HG03064 (cell line): ENCODE measurements around the gene SNCB.

Source experiments
- ATAC-seq: cut with Tn5 transposase; IDR thresholded peaks from one replicate; pipeline ENCODE4 v1.9.1; 2021; ENCODE audit warnings: low read depth; ENCODE audit not compliant: unreplicated experiment

Gene SNCB

DNA sequence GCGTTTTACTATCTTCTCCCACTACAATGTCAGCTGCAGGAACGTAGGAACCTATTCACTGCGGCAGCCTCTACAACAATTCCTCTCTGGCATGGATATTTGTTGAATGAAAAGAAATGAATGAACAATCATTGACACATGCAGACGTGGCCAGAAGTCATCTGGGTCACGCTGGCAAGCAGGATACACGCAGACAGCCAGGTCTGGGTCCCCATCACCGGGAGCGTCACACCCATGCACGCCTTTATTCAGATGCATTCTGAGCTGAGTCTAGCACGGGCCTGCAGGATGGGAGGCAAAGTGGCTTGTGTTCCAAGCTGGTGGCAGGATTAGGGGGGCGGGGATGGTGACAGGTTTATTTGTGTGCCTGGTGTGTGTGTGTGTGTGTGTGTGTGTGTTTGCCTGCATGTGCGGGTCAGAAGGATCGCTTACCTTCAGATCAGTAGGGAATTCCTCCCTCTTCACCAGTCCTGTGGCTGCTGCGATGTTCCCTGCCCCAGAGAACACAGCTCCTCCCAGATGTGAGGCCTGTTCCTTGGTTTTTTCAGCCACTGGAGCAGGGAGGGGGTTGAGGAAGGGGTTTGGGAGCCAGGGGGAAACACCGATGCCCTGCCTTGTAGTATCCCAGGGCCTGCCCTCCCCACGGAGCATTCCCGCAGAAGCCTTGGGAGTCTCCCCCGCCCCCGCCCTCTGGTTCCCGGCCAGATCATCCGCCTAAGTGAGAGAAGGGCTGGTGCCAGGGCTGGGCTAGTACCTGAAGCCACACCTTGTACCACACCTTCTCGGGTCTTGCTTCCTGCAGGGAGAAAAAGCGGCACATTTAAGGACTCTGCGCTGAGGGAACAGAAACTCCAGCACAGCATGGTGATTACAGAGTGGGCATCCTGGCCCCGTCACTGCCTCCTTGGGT lies 4.1 kb downstream of the SNCB start:
- ATAC-seq: no peak

DNA sequence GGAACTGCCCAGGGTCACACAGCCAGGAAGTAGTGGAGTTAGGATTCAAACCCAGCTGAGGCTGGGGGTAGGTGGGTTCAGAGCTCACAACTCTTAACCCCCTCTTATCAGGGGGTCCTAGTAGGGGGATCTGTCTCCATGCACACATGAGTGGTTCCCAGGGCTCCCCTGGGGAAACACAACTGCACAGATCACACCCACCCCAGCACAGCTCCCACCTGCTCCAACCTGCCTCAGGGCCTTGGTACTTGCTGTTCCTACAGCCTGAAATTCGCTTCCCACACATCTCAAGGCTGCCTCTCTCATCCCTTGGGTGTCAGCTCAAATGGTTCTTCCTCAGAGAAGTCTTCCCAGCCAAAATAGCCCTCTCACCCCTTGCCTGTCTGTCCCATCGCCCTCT lies 4.8 kb downstream of the SNCB start:
- ATAC-seq: no peak

GRCh38 chr5:176624938-176625337 lies 5.4 kb downstream of the SNCB start:
- ATAC-seq: no peak

DNA sequence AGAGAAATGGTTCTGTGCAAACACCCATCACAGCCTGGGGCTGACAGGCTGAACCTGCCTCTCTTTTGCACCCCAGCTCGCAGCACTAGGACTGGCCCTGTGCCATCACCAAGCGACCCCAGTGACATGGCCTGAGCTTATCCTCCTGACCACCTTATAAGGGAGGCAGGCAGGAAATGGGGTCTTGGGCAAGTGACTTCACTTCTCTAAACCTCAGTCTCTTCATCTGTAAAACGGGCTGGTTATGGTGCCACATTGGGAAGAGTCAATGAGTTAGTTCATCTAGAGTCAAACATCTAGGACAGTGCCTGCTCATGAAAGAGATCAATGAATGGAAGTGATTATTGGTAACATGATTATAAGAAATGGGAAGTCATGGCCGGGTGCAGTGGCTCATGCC lies 6.2 kb downstream of the SNCB start:
- no peak for ATAC-seq

DNA sequence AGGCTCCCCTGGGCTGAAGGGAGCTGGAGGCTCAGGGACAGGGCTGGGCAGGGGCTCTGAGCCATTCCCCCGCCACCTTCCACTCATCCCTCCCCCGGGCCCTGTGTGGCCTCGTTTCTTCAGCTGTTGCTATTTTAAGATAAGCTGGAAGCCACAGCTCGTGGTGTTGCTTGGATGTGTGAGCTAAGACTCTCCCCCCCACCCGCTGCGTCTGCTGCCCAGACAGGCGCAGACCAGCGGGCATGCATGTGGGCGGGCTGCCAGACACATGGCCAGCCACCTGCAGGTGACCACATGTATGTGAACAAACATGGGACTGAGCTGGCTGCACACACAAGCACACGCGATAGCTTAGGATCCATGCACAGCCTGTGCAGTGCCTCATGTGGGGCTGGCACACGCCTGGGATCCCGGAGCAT lies 8.7 kb downstream of the SNCB start:
- ATAC-seq: no peak

DNA sequence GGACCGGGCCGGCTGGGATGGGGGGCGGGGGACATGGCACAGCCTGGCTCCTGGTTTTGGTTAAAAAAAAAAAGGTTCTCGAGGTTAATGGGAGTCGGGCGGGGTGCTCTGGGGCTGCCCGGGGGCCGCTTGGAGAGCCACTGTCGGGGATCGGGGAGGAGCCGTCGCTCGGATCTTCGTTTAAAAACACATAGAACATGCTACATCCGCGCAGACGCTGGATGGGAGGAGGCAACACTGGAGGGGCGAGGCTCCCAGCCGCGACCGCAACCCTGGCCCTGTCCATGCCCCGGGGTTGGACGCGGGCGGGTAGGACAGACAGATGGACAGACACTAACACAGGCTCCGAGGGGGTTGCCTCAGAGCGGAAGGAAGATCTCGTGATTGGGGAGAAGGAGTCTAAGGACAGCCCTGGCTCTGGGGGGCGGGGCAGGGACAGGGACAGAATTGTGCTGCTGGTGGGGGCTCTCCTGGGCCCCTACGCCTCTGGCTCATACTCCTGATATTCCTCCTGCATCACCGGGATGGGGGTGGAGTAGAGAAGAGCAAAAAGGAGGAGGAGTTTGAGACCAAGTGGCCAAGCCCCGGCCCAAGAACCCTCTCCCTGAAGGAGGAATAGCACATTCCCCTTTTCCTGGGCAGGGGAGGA lies 9.9 kb downstream of the SNCB start:
- no peak for ATAC-seq

GRCh38 chr5:176619569-176620332 lies 10.6 kb downstream of the SNCB start:
- ATAC-seq: no peak

- ATAC-seq: no peak
Measured at GRCh38 chr5:176619203-176619568, 11.1 kb downstream of the SNCB start.

GRCh38 chr5:176618783-176619182 lies 11.6 kb downstream of the SNCB start:
- no peak for ATAC-seq

GRCh38 chr5:176616511-176616910 lies 13.8 kb downstream of the SNCB start:
- ATAC-seq: no peak

DNA sequence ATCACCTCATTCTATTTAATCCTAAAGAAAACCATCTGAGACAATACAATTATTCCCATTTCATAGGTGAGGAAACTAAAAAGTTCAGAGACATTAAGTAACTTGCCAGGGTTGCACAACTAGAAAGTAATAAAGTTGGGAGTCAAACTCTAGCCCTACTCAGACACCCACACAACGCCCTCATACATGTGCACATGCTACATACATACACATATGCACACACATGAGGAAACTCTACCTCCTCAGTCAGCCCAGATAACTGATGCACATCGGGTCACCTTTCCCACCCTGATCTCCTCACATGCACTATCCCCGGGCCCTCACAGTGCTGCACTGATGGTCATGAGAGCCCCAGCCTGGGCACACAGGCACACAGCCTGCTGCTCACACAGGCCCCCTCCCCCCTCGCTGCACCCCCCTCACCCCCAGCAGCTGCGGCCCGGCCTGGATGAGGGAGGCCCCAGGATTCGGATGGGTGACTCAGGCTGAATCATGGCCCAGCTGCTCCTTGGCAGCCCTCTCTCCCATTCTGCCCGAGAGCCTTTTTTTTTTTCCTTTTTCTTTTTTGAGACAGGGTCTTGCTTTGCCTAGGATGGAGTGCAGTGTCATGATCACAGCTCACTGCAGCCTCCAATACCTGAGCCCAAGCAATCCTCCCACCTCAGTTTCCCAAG lies 15.4 kb downstream of the SNCB start:
- no peak for ATAC-seq

DNA sequence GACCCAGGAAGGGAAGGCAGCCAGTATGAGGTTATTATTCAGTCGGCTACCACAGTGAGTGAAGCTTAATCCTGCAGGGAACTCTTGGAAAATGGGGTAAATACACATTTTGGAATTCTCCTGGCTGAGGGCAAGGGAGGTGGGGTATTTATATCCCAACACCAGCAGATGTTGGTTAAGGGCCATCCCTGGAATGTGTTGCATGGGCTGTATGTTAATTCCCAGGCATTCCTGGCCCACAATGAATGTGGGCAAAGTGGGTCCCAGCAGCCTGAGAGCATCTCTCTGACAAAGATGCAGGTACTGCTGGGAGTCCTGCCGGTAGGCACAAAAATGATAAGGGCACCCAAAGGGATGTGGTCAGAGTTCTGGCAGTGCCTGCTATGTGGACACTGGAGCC lies 17.5 kb downstream of the SNCB start:
- no peak for ATAC-seq

GRCh38 chr5:176612008-176612407 lies 18.3 kb downstream of the SNCB start:
- ATAC-seq: no peak

DNA sequence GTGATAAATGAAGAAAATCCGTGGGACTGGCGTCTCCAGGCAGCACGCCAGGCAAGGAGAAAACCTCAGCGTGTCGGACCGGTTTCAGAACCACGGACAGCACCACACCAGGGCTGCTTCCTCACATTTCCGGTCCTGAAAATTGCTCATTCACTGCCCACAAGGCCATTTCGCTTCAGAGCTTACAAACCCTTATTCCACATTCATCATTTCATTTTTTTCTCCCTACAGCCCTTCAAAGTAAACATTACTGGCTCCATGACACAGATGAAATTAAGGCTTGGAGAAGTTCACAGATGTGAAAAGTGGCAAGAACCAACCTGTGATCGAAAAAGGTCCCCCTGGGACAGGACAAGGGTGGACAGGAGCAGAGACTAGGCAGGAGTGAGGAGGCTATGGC lies 18.9 kb downstream of the SNCB start:
- ATAC-seq: no peak

GRCh38 chr5:176610435-176610773 lies 19.9 kb downstream of the SNCB start:
- peak; percentile 24 for ATAC-seq

- peak; percentile 62 for ATAC-seq
Measured at GRCh38 chr5:176609724-176610434, 20.5 kb downstream of the SNCB start, which contains the start of gene GPRIN1. GPRIN1 (minus strand) TSS chr5:176610156; CDS start chr5:176599834, 10,322 bp downstream.

GRCh38 chr5:176608937-176609723 lies 21.2 kb downstream of the SNCB start:
- no peak for ATAC-seq

DNA sequence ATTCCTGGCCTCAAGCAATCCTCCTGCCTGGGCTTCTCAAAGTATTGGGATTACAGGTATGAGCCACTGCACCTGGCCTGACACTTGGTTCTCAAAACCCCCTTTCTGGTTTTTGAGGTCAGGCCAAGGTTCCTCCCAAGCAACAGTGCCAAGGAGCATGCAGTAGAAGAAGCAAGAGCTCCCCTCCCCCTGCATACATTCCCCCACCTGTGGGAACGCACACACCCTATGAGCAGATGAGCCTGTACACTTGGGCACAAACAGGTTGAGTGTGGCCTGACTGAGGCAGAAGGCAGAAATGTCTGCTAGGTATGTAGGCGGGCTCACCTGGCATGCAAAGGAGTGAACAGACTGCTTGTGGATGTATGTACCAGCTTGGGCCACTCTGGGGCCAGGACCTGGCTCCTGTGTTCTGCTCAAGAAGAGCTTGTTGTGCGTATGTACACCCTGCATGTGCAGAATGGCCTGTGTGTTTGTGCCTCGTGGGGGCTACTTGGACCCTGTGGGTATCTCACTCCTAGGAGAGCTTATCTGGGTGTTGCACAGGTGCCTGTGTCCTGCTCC lies 22.1 kb downstream of the SNCB start:
- no peak for ATAC-seq

DNA sequence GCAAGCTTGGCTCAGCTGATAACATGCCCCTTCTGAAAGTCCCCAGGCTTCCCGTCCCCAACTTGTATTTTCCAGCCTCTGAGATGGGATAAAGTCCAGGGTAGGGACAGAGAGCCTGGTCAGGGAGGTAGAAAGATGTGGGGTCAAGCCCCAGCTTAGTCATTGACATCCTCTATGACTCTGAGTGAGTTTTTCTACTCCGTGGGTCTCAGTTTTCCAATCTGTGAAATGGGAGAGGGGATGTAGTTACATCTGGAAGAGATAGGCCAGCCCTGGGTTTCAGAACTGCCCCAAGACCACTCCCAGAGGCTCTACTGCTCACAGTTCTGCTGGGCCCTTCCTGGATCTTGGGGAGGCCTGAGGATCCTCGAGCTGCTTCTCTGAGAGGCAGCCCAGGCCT lies 23.5 kb downstream of the SNCB start:
- no peak for ATAC-seq
